ENCODE data around the gene TTC9. TPM values are rescaled to one million over a fixed set of nuclear protein-coding genes. Genes with fewer than 3 reads are reported as not detected.

Gene TTC9
- total RNA-seq (10 to 100 TPM; 10.1 to 35.5 (median 14.0) TPM), polyA plus RNA-seq (10 to 100 TPM; 11.6 to 17.9 TPM), total RNA-seq (39.4 reads per million, percentile 66 among the genes with 10 or more reads in this experiment)

- H3K27me3 ChIP-seq (ENCODE audit: control insufficient read depth in 2 of 2, insufficient read depth in 2 of 2, low read length in 2 of 2): no peaks in the 10 kb centered on the region
- DNase-seq (peak in 5 of 9 donors; percentile 22 to 58 (median 24)), ATAC-seq (peak; percentile 36)
- peaks cover 0 to 11% (median 0%) of the 10 kb centered on the region in 3 experiments for H3K36me3 ChIP-seq (ENCODE audit: control insufficient read depth in 2 of 3, insufficient read depth in 3 of 3, low read length in 3 of 3)
- CTCF ChIA-PET: interaction anchor here (0.6 to 7.9 kb wide), 7 partner anchors 14 to 1510 kb away, joined by 3 to 63 read pairs (median 6); no protein-coding TSS in a partner anchor
- peaks cover 25 to 31% of the 10 kb centered on the region in 2 donors for H3K4me1 ChIP-seq (ENCODE audit: control insufficient read depth in 2 of 2, insufficient read depth in 2 of 2, low read length in 2 of 2)
- Mint-ChIP-seq H3K4me1 (peaks cover 42 to 66% (median 53%) of the 10 kb centered on the region in 7 donors), H3K9me3 (peaks cover 0 to 2% (median 0%) of the 10 kb centered on the region in 11 donors), H3K27me3 (no peaks in the 10 kb centered on the region), H3K36me3 (peaks cover 0 to 14% (median 4%) of the 10 kb centered on the region in 5 donors), H3K4me3 (peak within 1 kb of the TSS; percentile 93 to 100 (median 98)), H3K27ac (peak within 1 kb of the TSS; percentile 91 to 99 (median 97))
- H3K4me3 ChIP-seq (ENCODE audit: low read length): peak within 1 kb of the TSS; percentile 75
- H3K27ac ChIP-seq (ENCODE audit: low read depth, low read length): peak within 1 kb of the TSS; percentile 91
- POLR2A ChIA-PET: interaction anchor here (0.7 to 9.2 kb wide), 10 partner anchors 9 to 167 kb away, joined by 3 to 313 read pairs (median 4); partner anchors contain the start of genes MAP3K9 and MED6
- intact Hi-C loops (cut with micrococcal nuclease): loop anchor here (1.0 to 10.0 kb wide), 12 partner anchors 14 to 683 kb away; partner anchors contain the start of genes MAP3K9 (in 2 of the 2), MED6 (in 2 of the 2), PCNX1 (in 1 of the 2) and SIPA1L1 (in 1 of the 2)
- H3K9me3 ChIP-seq (ENCODE audit: control insufficient read depth in 2 of 3, low read length in 3 of 3): no peaks in the 10 kb centered on the region
Measured at GRCh38 chr14:70641548-70642302, at the start of gene TTC9. Gene TTC9, plus strand, starts transcription at chr14:70641916. Its CDS starts 214 bp downstream, at chr14:70642130.

GRCh38 chr14:70594461-70594860, 47.3 kb upstream of the TTC9 start:
- H3K4me3 Mint-ChIP-seq: no peak overlapping the region
- H3K9me3 Mint-ChIP-seq: no peaks in the 10 kb centered on the region
- H3K36me3 Mint-ChIP-seq: peaks cover 9 to 40% (median 25%) of the 10 kb centered on the region in 5 donors
- H3K27me3 ChIP-seq (ENCODE audit: control insufficient read depth in 2 of 2, insufficient read depth in 2 of 2, low read length in 2 of 2): no peaks in the 10 kb centered on the region
- no peaks in the 10 kb centered on the region for H3K27me3 Mint-ChIP-seq
- H3K27ac ChIP-seq (ENCODE audit: low read depth, low read length): no peak overlapping the region
- H3K4me1 Mint-ChIP-seq: peaks cover 16 to 51% (median 22%) of the 10 kb centered on the region in 7 donors
- H3K4me1 ChIP-seq (ENCODE audit: control insufficient read depth in 2 of 2, insufficient read depth in 2 of 2, low read length in 2 of 2): peaks cover 4 to 9% of the 10 kb centered on the region in 2 donors
- ATAC-seq (no peak), DNase-seq (no peak)
- intact Hi-C loops (cut with micrococcal nuclease): no loop called here
- no peak overlapping the region for H3K27ac Mint-ChIP-seq
- no peaks in the 10 kb centered on the region for H3K9me3 ChIP-seq (ENCODE audit: control insufficient read depth in 2 of 3, low read length in 3 of 3)
- peaks cover 30 to 70% (median 39%) of the 10 kb centered on the region in 3 experiments for H3K36me3 ChIP-seq (ENCODE audit: control insufficient read depth in 2 of 3, insufficient read depth in 3 of 3, low read length in 3 of 3)
- ChIA-PET CTCF (interaction anchor here (0.7 kb wide), 1 partner anchor 18 kb away, joined by 3 read pairs; no protein-coding TSS in a partner anchor), POLR2A (no interaction called here)
- H3K4me3 ChIP-seq (ENCODE audit: low read length): no peak overlapping the region

DNA sequence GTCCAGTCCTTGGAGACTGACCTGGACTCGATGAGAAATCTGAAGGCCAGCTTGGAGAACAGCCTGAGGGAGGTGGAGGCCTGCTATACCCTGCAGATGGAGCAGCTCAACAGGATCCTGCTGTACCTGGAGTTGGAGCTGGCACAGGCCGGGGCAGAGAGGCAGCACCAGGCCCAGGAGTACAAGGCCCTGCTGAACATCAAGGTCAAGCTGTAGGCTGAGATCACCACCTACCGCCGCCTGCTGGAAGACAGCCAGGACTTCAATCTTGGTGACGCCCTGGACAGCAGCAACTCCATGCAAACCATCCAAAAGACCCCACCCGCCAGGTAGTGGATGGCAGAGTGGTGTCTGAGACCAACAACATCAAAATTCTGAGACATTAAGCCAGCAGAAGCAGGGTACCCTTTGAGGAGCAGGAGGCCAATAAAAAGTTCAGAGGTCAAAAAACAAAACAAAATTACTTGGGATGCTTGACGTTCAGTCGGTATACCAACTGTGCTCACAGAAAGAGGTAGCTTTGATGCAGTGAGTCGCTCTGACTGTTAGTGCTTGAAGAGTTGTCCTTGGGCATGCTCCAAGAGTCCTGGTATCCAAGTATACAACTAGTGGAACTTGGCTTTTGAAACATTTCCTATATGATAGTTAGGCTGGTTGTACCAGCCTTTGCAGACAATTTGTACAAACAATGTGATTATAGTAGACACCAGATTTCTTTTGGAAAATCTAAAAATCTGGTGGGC, 46.1 kb upstream of the TTC9 start:
- intact Hi-C loops (cut with micrococcal nuclease): no loop called here
- Mint-ChIP-seq H3K9me3 (no peaks in the 10 kb centered on the region), H3K27me3 (no peaks in the 10 kb centered on the region), H3K4me1 (peaks cover 26 to 58% (median 33%) of the 10 kb centered on the region in 7 donors), H3K36me3 (peaks cover 7 to 31% (median 16%) of the 10 kb centered on the region in 5 donors), H3K4me3 (peak overlapping the region in 1 of 10 donors; percentile 16), H3K27ac (no peak overlapping the region)
- ATAC-seq (no peak), DNase-seq (no peak)
- H3K27me3 ChIP-seq (ENCODE audit: control insufficient read depth in 2 of 2, insufficient read depth in 2 of 2, low read length in 2 of 2): no peaks in the 10 kb centered on the region
- no peaks in the 10 kb centered on the region for H3K9me3 ChIP-seq (ENCODE audit: control insufficient read depth in 2 of 3, low read length in 3 of 3)
- POLR2A ChIA-PET: no interaction called here
- peaks cover 11 to 14% of the 10 kb centered on the region in 2 donors for H3K4me1 ChIP-seq (ENCODE audit: control insufficient read depth in 2 of 2, insufficient read depth in 2 of 2, low read length in 2 of 2)
- no peak overlapping the region for H3K4me3 ChIP-seq (ENCODE audit: low read length)
- no peak overlapping the region for H3K27ac ChIP-seq (ENCODE audit: low read depth, low read length)
- H3K36me3 ChIP-seq (ENCODE audit: control insufficient read depth in 2 of 3, insufficient read depth in 3 of 3, low read length in 3 of 3): peaks cover 30 to 60% (median 32%) of the 10 kb centered on the region in 3 experiments
- CTCF ChIA-PET: no interaction called here

DNA sequence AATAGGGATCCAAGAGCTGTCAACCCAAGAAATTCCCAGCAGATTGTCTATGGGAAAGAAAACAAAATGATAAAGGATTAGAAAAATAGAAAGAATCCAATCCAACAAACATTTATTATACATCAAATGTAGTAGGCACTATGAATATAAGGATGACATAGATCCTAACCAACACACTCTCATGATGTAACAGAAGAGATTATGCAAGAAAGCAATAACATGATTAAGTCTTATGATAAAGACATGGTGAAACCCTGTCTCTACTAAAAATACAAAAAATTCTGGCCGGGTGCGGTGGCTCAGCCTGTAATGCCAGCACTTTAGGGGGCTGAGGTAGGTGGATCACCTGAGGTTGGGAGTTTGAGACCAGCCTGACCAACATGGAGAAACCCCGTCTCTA, 44.0 kb upstream of the TTC9 start:
- Mint-ChIP-seq H3K4me3 (peak overlapping the region in 1 of 10 donors; percentile 27), H3K9me3 (no peaks in the 10 kb centered on the region), H3K36me3 (peaks cover 3 to 25% (median 8%) of the 10 kb centered on the region in 5 donors), H3K4me1 (peaks cover 26 to 58% (median 41%) of the 10 kb centered on the region in 7 donors), H3K27ac (peak overlapping the region in 1 of 9 donors; percentile 25), H3K27me3 (peaks cover 0 to 6% (median 0%) of the 10 kb centered on the region in 5 donors)
- intact Hi-C loops (cut with micrococcal nuclease): no loop called here
- H3K36me3 ChIP-seq (ENCODE audit: control insufficient read depth in 2 of 3, insufficient read depth in 3 of 3, low read length in 3 of 3): peaks cover 14 to 39% (median 25%) of the 10 kb centered on the region in 3 experiments
- ATAC-seq (no peak), DNase-seq (no peak)
- H3K4me1 ChIP-seq (ENCODE audit: control insufficient read depth in 2 of 2, insufficient read depth in 2 of 2, low read length in 2 of 2): peaks cover 11 to 14% of the 10 kb centered on the region in 2 donors
- ChIA-PET POLR2A (interaction anchor here (0.6 kb wide), 1 partner anchor 18 kb away, joined by 4 read pairs; no protein-coding TSS in a partner anchor), CTCF (no interaction called here)
- no peaks in the 10 kb centered on the region for H3K9me3 ChIP-seq (ENCODE audit: control insufficient read depth in 2 of 3, low read length in 3 of 3)
- no peak overlapping the region for H3K27ac ChIP-seq (ENCODE audit: low read depth, low read length)
- no peak overlapping the region for H3K4me3 ChIP-seq (ENCODE audit: low read length)
- H3K27me3 ChIP-seq (ENCODE audit: control insufficient read depth in 2 of 2, insufficient read depth in 2 of 2, low read length in 2 of 2): no peaks in the 10 kb centered on the region

DNA sequence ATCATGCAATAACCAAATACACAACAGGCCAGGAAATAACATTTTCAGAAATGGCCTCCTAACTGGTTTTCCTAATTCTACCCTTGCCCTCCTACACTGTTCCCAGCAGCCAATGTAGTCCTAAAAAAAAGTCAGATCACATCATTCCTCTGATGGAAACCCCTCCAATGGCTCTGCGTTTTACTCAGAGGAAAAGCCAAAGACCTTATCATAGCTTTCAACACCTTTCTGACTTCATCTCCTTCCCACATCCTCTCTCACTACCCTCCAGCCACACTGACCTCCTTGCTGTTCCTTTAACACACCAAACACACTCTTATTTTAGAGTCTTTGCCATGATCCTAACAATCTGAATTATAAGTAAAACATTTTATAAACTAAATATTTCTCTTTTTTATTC, 42.4 kb upstream of the TTC9 start:
- H3K4me1 ChIP-seq (ENCODE audit: control insufficient read depth in 2 of 2, insufficient read depth in 2 of 2, low read length in 2 of 2): peaks cover 11 to 14% of the 10 kb centered on the region in 2 donors
- intact Hi-C loops (cut with micrococcal nuclease): no loop called here
- peaks cover 1 to 23% (median 14%) of the 10 kb centered on the region in 3 experiments for H3K36me3 ChIP-seq (ENCODE audit: control insufficient read depth in 2 of 3, insufficient read depth in 3 of 3, low read length in 3 of 3)
- ATAC-seq: no peak
- no peaks in the 10 kb centered on the region for H3K9me3 ChIP-seq (ENCODE audit: control insufficient read depth in 2 of 3, low read length in 3 of 3)
- H3K27me3 ChIP-seq (ENCODE audit: control insufficient read depth in 2 of 2, insufficient read depth in 2 of 2, low read length in 2 of 2): no peaks in the 10 kb centered on the region
- Mint-ChIP-seq H3K9me3 (no peaks in the 10 kb centered on the region), H3K36me3 (peaks cover 0 to 15% (median 4%) of the 10 kb centered on the region in 5 donors), H3K27me3 (peaks cover 0 to 11% (median 6%) of the 10 kb centered on the region in 5 donors), H3K4me1 (peaks cover 24 to 50% (median 41%) of the 10 kb centered on the region in 7 donors), H3K4me3 (peak overlapping the region; percentile 77 to 100 (median 99)), H3K27ac (peak overlapping the region; percentile 19 to 98 (median 76))
- POLR2A ChIA-PET: interaction anchor here (0.7 to 1.6 kb wide), 3 partner anchors 42 to 54 kb away, joined by 4 to 5 read pairs (median 4); partner anchors contain the start of gene TTC9
- DNase-seq: no peak
- no peak overlapping the region for H3K4me3 ChIP-seq (ENCODE audit: low read length)
- CTCF ChIA-PET: interaction anchor here (1.0 kb wide), 1 partner anchor 116 kb away, joined by 3 read pairs; no protein-coding TSS in a partner anchor
- no peak overlapping the region for H3K27ac ChIP-seq (ENCODE audit: low read depth, low read length)

Data from naive thymus-derived CD4-positive, alpha-beta T cell (primary cell).